ENCODE measurements around the gene ETV5.

The ETV5 gene

GRCh38 chr3:186094696-186095425 is 14.0 kb downstream of the ETV5 start:
- no peak for DNase-seq

DNA sequence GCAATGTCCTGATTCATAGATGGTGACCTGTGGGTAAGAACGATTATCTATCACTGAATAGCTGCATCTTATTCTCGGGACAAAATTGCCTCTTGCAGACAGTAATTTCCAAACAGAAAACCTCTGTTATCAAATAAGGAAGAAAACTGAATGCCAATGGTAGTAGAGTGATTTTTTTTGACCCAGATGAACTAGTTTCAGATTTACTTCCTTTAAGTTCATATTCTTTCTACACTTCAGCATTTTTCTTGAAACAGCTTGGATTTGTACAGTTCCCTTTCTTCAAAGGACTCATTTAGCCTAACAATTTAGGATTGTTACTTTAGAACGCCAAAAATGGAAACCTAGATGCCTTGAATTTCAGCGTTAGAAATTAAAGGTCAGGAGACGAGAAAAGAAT is 14.6 kb downstream of the ETV5 start:
- DNase-seq: no peak

DNA sequence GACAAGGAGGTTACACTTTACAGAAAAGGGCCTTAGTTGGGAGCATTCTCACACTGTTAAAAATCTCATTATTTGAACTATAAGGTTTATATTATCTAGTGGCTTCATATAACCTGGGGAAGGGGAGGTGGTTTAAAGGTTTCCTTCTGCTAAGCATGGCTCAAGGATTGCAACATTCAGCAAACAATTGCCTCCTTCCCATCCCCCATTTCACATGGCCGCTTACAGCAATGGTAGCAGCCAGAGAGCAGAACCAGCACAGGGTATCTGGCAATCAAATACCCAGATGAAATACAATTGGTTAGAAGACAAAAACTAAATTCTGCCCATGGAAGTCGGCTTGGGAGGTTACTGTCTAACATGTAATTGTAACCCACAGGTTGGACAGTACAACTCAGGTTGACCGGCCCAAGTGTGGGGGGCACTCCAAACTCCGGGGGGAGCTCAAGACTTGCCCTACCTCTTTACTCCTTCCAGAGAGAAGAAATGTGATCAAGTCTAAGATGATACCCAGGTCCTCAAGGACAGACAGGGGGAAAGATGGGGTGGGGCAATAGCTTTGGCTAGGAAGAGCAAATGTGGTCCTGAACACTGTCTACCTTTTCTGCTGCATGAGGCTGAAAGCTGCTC is 15.5 kb downstream of the ETV5 start:
- no peak for DNase-seq

GRCh38 chr3:186092360-186093070 is 16.4 kb downstream of the ETV5 start:
- DNase-seq: no peak

DNA sequence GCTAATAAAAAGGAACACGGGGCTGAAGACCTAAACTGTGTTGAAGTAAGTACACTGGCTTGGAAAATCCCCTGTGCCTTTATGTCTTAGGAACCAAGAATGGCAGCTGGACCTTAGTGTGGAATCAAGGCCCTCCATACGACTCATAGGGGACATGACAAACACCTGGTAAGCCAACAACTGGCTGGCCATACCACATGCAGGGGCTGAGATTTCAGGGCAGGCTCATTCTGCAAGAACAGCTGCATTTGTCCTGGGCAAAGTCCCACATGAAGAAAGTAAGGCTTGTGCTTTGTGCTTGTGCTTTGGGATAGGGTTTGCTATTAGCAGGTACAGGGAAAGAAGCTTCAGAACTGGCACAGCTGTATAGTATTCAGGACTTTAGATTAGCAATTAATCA is 18.0 kb downstream of the ETV5 start:
- DNase-seq: no peak

DNA sequence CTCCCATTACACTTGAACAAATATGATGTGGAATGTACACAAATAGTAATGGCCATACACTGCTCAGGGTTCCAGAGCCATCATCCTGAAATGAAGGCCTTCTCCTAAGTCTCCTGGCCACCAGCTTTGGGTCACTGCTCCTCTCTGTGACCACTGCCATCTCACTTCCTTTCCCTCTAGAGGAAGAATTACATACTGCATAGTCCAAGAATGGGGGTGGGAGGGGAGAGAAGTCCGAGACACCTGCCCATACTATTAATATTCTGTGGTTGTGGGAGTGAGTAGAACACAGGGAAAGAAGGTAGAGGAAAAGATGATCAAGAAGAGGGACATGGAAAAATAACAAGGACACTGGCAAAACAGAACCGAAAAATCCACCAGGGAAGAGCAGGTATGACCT is 20.6 kb downstream of the ETV5 start:
- no peak for DNase-seq

DNA sequence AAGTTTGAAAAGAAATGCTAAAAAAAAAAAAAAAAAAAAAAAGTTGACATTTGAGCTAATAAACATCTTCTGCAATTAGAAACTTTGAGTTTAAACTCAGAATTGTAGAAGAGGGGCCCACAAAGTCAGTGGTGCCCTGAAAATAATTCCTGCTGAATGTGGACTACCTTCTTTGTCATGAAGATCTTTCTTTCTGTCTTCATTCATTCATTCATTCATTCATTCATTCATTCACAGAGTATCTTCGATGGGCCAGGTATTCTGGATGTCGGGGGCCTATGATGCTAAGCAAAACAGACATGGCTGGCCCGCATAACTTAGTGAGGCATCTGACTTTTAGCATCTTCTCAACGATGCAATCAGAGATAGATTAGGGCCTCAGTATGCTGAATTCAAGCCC is 24.6 kb downstream of the ETV5 start:
- DNase-seq: no peak

GRCh38 chr3:186083746-186084145 is 25.1 kb downstream of the ETV5 start:
- DNase-seq: no peak

- no peak for DNase-seq
These were observed 26.7 kb downstream of the ETV5 start for GRCh38 chr3:186082150-186082549.

- no peak for DNase-seq
These were observed 27.2 kb downstream of the ETV5 start for GRCh38 chr3:186081678-186082077.

DNA sequence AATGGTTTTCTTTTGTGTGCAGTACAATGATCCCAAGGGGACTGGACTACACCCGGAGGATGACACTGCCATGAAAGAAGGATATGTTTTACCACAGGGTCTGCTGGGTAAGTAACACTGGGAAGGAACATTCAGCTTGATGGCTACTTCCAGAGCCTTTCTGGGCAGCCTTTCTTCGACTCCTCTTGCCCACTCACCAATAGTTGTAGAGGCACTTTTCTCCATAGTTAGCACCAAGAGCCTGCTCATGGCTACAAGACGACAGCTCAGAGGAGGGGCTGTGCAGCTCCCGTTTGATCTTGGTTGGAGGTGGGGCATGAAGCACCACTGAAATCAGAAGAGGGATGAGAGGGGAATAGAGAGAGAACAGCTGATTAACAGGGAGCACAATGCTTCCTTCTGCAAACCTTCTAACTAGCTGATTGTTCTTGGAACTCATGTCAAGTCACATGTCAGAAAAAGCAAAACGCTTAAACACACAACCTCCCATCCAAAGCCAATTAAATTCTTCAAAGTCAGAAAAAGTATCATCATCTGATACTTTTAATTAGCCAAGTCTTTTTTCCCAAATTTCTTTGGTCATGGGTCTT is 27.9 kb downstream of the ETV5 start:
- no peak for DNase-seq

- DNase-seq: no peak
These were observed 29.0 kb downstream of the ETV5 start for GRCh38 chr3:186079925-186080324.

DNA sequence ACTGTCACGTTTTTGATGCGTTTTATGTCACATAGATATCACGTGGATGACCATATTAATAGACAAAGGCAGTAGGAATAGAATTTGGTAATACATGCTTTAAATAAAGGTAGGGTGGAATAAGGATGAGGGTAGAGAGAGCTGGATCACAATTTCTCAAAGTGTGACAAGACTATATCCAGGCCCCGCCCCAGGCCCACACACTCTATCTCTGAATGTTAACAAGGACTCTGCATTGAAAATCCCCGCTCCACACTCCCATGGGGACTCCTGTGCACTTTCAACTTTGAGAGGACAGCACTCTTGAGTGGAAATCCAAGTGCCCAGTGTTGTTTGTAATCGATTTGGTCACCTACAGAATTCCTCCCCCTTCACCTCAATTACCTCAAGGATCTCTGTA is 31.4 kb downstream of the ETV5 start:
- no peak for DNase-seq

DNA sequence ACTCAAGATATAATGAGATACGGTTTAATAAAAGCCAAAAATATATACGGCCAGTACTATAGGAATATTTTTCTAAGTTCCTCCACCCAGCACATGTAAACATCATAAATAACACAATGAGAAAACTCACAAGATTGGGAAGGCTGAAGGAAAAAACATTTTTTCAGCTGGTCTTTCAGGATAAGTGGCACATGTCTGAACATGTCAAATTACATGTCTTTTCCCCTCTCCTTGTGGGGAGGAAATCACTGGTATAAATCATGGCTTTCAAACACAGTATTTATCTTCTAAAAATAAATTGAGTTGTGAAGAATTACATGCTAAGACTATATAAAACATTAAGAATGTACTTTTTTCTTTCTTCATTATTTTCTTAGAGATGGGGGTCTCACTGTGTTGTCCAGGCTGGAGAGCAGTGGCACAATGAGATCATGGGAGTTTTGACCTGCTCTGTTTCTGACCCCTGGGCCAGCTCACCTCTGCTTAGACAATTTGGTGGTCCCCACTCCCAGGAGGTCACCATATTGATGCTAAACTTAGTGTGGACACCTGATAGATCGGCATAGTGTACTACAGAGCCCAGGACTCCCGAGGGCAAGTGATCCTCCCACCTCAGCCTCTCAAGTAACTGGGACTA is 32.8 kb downstream of the ETV5 start:
- DNase-seq: no peak

- DNase-seq: no peak
These were observed 33.4 kb downstream of the ETV5 start for GRCh38 chr3:186075489-186075888.

DNA sequence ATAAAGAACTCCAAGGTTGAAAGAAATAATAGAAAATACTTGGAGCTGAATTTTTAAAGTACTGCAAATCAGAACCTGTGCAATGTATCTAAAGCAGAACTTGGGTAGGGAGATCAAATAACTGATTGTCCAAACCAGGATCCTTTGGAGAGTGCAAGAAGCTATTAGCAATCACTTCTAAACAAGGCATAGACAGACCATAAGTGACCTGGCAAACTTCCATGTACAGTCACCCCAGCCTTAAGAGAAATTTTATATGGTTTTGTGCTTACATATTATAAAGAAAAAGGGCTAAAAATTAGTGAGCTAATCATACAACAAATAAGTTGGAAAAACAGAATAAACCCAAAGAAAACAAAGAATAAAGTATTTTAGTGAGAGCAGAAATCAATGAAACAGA is 35.2 kb downstream of the ETV5 start:
- no peak for DNase-seq

DNA sequence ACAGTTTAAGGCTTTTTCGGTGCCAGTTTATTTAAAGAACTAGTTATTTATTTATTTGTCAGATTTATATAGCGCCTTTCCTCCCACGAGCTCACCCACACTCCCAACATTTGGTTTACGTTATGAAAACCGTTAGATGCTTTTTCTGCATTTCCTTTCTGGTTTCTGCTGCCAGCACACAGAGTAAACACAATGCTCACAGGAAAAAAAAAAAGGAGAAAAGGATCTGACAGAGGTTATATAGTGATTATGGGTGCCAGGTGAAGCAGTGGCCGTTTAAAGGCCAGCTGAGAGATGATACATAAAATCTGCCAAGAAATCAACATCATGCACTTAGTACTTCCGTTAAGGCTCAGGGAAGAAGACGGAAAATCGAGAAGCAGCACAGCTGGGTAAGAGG is 37.9 kb downstream of the ETV5 start:
- no peak for DNase-seq

DNA sequence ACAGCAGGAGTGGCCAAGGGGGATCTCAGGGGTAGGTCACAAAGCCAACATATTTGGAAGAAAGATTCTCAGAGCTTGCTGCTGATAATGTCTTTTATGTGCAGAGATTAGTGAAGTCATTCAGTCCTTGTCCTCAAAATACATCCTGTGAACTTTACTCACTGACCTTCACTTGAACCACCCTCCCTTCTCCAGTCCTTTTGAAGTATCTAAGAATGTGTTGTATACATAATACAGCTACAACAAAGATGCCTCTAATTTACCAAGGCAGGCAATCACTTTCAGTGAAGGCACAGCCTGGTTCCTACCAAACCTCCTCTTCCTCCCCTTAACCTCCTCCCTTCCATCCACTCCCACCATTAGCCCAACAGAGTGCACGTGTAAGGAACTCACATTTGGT is 38.3 kb downstream of the ETV5 start:
- no peak for DNase-seq

DNA sequence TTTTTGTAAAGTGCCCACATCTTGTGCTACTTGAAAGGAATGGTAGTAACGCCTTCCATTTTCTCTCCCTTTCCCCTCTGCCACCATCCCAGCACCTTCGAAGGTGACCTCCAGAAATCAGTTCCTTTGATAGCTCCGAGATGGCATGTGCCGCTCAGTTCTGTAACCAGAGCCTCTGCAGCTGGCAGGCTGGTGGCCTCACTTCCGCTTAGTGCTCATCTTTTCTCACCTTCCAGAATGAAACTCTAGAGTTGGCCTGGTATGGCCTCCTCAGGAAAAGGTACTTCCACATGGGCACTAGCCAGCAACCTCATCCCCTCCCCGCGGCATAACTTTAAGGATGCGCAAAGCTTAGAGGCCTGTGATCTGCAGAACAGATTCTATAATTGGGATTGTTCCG is 38.8 kb downstream of the ETV5 start:
- no peak for DNase-seq

GRCh38 chr3:186069199-186069598 is 39.7 kb downstream of the ETV5 start:
- DNase-seq: no peak

DNA sequence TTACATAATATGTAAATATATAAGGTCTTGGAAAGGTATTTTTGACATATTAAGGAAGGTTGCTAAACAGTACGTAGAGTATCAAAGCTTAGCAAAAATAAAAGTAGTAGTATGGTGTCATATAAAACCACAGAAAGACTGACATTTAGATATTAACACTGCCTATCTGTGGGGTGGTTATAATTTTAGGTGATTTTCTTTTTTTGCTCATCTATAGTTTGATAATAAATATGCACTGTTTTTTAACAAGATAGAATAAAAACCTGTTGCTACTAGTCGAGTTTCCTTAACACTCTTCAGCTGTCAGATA is 40.7 kb downstream of the ETV5 start:
- DNase-seq: no peak

GRCh38 chr3:186067360-186068242 is 41.3 kb downstream of the ETV5 start:
- no peak for DNase-seq

GRCh38 chr3:186060222-186060621 is 48.7 kb downstream of the ETV5 start:
- DNase-seq: no peak
